Kidney (tissue), 14 donors: ENCODE results near the gene CDV3. TPM values are rescaled to one million over a fixed set of nuclear protein-coding genes. Genes with fewer than 3 reads are reported as not detected.

ENCODE experiments used
- DNase-seq, 5 donors: peaks; one replicate each; pipeline ENCODE4 v3.0.0-alpha.2; 2013 to 2020
- FAIRE-seq: peaks from 2 replicates; lab custom pipeline; 2012; peaks lifted over from hg19 to GRCh38; lab: Jason Lieb, UNC
- H3K27ac ChIP-seq, 2 donors: one replicate each; pipeline ENCODE4 v1.7.0; 2013; ENCODE audit warnings: low read depth in 2 of 2, low read length in 2 of 2, inconsistent platforms in 1 of 2
- H3K27me3 ChIP-seq: one replicate; pipeline ENCODE4 v1.7.1; 2013; ENCODE audit warnings: low read length, inconsistent platforms; ENCODE audit not compliant: control insufficient read depth, insufficient read depth
- H3K36me3 ChIP-seq, 3 donors: one replicate each; pipeline versions ENCODE4 v1.7.0 to v1.7.1; 2013; ENCODE audit warnings: low read length in 3 of 3, control low read depth in 1 of 3, inconsistent platforms in 1 of 3; ENCODE audit not compliant: insufficient read depth in 3 of 3, control insufficient read depth in 2 of 3
- H3K4me1 ChIP-seq, 3 donors: one replicate each; pipeline versions ENCODE4 v1.7.0 to v1.7.1; 2013; ENCODE audit warnings: low read length in 3 of 3, inconsistent platforms in 1 of 3, low read depth in 1 of 3; ENCODE audit not compliant: control insufficient read depth in 2 of 3, insufficient read depth in 2 of 3
- H3K4me3 ChIP-seq, 3 donors: one replicate each; pipeline versions ENCODE4 v1.7.0 to v1.8.1; 2013; ENCODE audit warnings: low read length in 3 of 3, control low read depth in 1 of 3, inconsistent platforms in 1 of 3
- H3K9ac ChIP-seq, 3 donors: one replicate each; pipeline versions ENCODE4 v1.7.0 to v1.7.1; 2013; ENCODE audit warnings: low read length in 3 of 3, control low read depth in 1 of 3, inconsistent platforms in 1 of 3
- H3K9me3 ChIP-seq, 3 donors: one replicate each; pipeline versions ENCODE4 v1.7.0 to v1.7.1; 2013; ENCODE audit warnings: low read length in 3 of 3, control low read depth in 1 of 3, inconsistent platforms in 1 of 3; ENCODE audit not compliant: control insufficient read depth in 2 of 3, insufficient read depth in 1 of 3
- intact Hi-C: fragments of 100-400 bp; cut with DNase I; formaldehyde crosslinking; loops from one replicate; pipeline ENCODE4 v1.11.1; 2022
- polyA plus RNA-seq: library from polyadenylated mRNA; stranded (reverse); fragments of 350-450 nt; fragmentation: Illumina TruSeq; extraction: RNeasy Lipid Tissue Mini Kit (QIAGEN cat#74804); gene quantifications from one replicate; pipeline ENCODE4 v1.2.3, GENCODE V29; 2014; ENCODE audit warnings: low read depth, low replicate concordance; ENCODE audit not compliant: insufficient read depth
- total RNA-seq: library from RNA; stranded (reverse); fragmentation: NEBNext Ultra II Directional; extraction: Animal tissue kit (Norgen Biotek cat#: 25700); gene quantifications from one replicate; pipeline ENCODE4 v1.2.1, GENCODE V29; 2021
- TF ChIP-seq, protein P1 (sequence below): IDR thresholded peaks from 3 replicates; pipeline ENCODE4 v1.5.1; 2012; ENCODE audit warnings: mild to moderate bottlenecking, moderate library complexity, borderline replicate concordance; ENCODE audit not compliant: insufficient read depth; ENCODE audit errors: extremely low read depth
- donor health status: control.
- donor health status: control.
- donor health status: control.
- donor health status: control.
- donor health status: control.
- donor health status: DM: yes; HTN: yes; CAD: no.
- donor health status: Normal renal cell carcinoma (clear cell type).

Gene CDV3
- total and polyA plus RNA-seq, 2 donors from 2014 or later, result 53.2 to 154 TPM

DNA sequence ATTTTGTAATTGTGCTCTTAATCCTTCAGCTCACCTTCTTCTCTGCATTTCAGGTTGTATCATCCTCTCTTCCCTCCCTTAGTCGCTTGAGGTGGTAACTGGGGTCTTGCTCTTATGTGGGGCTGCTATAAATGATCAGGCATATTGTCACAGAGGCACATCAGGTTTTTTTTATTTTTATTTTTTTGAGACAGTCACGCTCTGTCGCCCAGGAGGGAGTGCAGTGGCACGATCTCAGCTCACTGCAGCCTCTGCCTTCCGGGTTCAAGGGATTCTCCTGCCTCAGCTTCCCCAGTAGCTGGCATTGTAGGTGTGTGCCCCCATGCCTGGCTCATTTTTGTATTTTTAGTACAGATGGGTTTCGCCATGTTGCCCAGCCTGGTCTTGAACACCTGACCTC lies 9.9 kb downstream of the CDV3 start:
- no peak for FAIRE-seq
- H3K9me3 ChIP-seq, result no peaks in the 10 kb centered on the region
- no peaks in the 10 kb centered on the region for H3K27me3 ChIP-seq
- DNase-seq, result no peak
- H3K9ac ChIP-seq, result no peak overlapping the region
- H3K4me3 ChIP-seq, result no peak overlapping the region
- TF ChIP-seq, protein P1, sequence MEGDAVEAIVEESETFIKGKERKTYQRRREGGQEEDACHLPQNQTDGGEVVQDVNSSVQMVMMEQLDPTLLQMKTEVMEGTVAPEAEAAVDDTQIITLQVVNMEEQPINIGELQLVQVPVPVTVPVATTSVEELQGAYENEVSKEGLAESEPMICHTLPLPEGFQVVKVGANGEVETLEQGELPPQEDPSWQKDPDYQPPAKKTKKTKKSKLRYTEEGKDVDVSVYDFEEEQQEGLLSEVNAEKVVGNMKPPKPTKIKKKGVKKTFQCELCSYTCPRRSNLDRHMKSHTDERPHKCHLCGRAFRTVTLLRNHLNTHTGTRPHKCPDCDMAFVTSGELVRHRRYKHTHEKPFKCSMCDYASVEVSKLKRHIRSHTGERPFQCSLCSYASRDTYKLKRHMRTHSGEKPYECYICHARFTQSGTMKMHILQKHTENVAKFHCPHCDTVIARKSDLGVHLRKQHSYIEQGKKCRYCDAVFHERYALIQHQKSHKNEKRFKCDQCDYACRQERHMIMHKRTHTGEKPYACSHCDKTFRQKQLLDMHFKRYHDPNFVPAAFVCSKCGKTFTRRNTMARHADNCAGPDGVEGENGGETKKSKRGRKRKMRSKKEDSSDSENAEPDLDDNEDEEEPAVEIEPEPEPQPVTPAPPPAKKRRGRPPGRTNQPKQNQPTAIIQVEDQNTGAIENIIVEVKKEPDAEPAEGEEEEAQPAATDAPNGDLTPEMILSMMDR, result no peak
- intact Hi-C loops, result no loop called here
- H3K4me1 ChIP-seq, result peaks cover 0 to 5% (median 0%) of the 10 kb centered on the region in 3 donors
- peaks cover 16 to 45% (median 30%) of the 10 kb centered on the region in 3 donors for H3K36me3 ChIP-seq
- H3K27ac ChIP-seq, result no peak overlapping the region

DNA sequence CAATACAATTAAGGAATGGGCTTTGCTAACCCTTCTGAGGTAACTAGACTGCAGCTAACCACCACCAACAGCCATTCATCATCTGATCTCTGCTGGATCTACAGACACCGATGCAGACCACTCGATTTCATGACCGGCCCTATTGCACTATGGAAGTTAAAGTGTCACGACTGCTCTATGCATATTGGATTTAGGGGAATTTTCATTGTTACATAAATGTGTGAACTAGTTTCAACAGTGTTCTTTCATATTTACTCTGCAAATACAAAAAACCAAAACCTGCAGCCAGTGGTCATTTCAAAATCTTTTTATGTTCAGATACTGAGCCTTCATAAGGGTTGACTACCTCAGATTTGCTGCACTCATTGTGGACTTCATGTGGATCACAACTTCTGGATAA lies 14.5 kb downstream of the CDV3 start:
- Histone ChIP-seq H3K36me3 (peaks cover 14 to 51% (median 30%) of the 10 kb centered on the region in 3 donors), H3K9ac (no peak overlapping the region), H3K4me3 (no peak overlapping the region), H3K4me1 (no peaks in the 10 kb centered on the region), H3K9me3 (no peaks in the 10 kb centered on the region), H3K27ac (no peak overlapping the region), H3K27me3 (no peaks in the 10 kb centered on the region)
- intact Hi-C loops, result no loop called here
- TF ChIP-seq, protein P1, result no peak
- FAIRE-seq, result no peak
- no peak for DNase-seq

DNA sequence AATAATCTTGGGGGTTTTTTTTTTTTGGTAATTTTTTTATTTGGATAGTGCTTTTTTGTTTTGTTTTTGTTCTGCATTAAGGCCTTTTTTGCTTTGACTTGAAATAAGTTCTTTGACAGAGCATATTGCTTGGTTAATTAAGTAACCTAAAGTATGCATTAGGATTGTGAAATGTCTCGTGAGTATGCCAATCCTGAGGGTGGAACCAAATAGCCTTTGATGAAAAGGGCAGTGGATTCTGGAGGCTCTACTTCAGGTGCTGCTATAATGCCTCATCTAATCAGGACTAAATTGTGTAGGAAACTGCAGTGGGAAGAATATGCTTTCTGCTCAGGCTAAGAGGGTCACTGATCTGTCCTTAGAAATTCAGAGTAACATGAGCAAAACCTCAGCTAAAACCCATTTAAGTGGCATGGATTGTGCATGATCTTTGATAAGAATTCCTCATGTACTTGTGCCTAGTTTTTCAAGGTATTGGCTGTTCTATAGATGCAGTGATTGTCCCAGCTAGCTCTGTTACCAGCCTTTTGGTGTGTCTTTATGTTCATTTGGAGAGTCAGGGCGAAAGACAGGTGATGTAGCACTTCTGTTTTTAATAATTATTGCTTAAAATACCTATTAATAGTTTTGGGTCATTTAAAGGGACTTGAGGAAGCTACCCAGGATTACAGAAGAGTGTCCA lies 15.4 kb downstream of the CDV3 start:
- H3K9me3 ChIP-seq, result no peaks in the 10 kb centered on the region
- DNase-seq (no peak), FAIRE-seq (no peak)
- no peaks in the 10 kb centered on the region for H3K4me1 ChIP-seq
- H3K36me3 ChIP-seq, result peaks cover 12 to 43% (median 24%) of the 10 kb centered on the region in 3 donors
- no peaks in the 10 kb centered on the region for H3K27me3 ChIP-seq
- no peak overlapping the region for H3K9ac ChIP-seq
- intact Hi-C loops, result no loop called here
- no peak overlapping the region for H3K27ac ChIP-seq
- H3K4me3 ChIP-seq, result no peak overlapping the region
- TF ChIP-seq, protein P1, result no peak
